Middle frontal gyrus (tissue), 1 donor: ENCODE measurements around the gene CAPZB.

Experiments used
- DNase-seq: peaks from one replicate; pipeline ENCODE4 v3.0.0-alpha.2; 2015; ENCODE audit warnings: low spot score; ENCODE audit errors: extremely low spot score

The CAPZB gene

DNA sequence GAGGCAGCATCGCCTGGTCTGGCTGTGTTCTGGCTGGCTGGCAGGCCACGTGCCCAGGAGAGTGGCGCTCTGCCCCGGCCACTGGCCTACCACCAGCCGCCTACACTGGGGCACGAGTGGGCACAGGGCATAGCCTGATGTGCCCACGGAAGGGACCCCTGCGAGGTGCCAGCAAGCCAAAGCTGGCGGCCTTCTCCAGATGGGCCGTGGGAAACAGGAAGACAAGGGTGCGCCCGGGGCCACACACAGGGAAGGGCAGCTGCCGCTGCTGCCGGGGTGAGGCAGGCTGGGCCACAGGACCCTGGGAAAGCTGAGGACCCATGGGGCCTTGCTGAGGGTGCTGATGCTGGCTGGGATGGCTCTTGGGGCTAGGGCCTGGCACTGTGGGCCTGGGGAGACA, 132.5 kb downstream of the CAPZB start:
- DNase-seq, result no peak

DNA sequence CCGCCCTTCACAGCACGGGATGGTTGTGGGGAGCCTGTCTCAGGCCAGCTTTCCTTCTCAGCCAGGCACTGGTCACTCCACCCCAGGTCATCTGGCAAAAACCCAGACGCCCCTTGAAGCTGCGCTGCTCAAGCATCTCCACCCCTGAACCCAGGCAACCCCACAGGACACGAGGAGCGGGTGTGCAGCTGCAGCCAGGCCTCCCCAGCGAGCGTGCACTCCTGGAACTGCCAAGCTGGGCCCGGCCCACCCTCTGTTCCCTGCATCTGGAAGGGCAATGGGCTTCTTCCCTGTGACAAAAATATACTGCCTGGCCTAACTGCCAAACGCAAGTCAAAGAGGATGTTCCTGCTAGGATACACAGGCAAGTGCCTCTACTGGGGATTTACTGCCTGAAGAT, 133.5 kb downstream of the CAPZB start:
- no peak for DNase-seq

DNA sequence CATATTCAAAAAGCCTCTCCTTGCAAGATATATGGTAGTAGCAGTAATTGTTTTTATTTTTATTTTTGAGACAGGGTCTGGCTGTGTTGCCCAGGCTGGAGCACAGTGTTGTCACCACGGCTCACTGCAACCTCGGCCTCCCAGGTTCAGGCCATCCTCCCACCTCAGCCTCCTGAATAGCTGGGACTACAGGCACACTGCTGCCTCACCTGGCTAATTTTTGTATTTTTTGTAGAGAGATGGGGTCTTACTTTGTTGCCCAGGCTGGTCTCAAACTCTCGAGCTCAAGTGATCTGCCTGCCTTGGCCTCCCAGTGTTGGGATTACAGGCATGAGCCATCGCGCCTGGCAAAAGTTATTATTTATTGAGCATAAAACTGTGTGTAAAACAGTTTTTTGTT, 134.8 kb downstream of the CAPZB start:
- no peak for DNase-seq

DNA sequence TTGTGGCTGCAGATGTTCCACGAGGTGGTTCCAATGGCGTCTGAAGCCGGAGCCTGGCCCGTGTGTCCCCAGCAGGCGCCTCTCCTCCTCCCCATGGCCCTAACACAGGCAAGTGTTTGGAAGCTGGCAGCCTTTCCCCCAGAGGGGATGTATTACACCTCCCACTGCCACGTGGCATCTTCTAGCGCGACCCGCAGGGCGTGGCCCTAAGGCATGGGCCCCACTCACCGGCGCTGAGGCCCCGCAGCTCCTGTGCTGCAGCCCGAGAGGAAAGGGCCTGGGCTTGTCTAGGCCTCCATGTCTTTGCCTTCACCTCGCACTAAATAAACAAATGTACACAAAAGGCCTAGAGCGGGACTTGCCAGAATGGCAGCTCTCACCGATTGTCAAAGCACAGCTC, 135.3 kb downstream of the CAPZB start:
- no peak for DNase-seq

DNA sequence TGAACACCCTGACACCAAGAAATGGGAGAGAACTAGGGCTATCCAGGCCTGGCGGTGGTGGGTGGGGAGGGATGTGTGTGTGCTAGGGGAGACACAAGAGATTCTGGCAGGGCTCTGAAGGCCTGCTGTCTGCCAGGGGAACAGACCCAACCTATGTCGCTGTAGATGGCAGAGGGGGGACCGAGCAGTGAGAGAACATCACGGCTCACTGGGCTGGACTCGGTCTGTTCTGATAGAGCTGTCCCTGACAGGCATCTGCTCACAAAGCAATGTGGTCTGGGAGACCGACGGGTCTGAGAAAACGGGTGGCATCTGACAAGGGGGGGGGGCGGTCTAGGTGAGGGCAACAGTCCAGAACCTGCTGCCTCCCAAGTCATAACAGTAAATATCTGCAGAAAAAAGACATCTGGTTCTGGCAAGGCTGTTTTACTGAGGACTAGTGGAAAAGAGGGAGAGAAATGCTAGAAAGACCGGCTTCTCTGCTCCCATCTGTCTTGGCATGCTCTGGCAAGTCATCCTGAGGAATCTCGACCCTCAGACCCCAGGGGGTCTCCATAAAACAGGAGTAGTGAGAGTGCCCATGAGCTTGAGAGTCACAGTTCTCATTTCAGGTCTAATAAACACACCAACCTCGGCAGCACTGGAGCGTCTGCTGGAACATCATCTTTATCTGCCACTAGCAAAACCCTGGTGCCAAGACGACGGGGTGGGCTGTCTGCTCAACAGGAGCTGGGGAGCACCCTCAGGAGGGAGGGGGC, 136.7 kb downstream of the CAPZB start:
- DNase-seq, result no peak

DNA sequence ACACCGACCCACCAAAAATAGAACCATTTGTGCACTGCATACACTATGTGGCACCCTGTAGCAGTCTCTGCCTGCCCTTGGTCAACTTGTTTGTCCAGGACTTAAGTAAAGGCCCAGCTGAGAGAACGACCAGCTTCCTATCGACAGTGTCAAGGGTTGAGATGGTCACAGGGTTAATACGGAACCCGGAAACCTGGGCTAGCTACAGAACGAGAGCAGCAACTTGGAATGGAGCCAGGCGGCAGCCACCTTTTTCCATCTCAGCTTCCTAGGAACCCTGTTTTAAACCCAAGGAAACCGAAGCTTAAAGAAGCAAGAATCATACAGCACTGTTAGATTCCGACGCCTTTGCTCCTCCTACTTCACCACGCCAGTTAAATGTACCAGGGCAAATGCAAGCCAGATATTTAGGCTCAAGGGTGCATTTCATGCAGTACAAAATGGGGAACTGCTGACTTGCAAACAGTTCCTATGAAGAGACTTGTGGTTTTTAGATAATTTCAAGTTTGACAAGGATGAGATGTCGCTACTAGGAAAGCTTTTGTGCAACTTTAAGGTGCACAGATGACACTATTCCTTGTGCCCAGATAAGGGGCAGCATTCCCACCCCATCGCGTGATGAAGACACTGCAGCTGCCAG, 137.7 kb downstream of the CAPZB start:
- no peak for DNase-seq

DNA sequence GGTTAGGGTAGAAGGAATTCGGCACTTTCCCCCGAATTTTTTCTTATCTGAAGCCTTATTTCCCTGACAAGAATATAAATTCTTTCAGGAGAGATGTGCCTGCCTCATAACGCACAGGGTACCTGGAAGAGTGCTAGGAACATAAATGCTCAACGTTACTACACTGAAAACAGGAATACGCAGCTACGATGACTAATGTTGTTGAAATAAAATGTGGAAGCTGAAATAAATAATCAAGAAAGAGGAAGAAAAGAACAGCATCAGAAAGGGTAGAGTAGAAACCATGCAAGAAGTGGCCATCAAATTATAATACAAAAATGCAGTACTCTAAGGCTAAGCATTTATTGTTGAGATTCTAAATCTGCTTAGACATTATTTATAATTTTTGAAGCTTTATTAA, 139.3 kb downstream of the CAPZB start:
- DNase-seq, result no peak

DNA sequence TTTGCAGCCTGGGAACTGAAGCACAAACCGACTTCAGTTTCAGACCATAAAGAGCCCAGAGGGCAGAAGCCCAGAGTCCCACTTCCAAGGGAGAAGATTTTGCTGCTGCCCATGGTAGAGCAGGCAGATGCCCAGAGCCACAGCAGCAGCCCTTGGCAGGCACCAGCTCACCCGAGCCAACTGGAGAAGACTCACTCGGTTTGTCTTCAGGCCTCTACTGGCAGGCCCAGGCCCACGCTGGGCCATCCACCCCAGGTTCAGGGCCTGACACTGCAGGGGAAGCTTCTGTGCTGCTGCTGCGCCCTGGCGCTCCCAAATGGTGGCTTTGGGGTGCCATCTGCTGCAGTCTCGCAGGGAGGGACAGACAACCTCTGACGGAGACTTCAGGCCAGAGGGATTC, 139.9 kb downstream of the CAPZB start:
- DNase-seq, result no peak

DNA sequence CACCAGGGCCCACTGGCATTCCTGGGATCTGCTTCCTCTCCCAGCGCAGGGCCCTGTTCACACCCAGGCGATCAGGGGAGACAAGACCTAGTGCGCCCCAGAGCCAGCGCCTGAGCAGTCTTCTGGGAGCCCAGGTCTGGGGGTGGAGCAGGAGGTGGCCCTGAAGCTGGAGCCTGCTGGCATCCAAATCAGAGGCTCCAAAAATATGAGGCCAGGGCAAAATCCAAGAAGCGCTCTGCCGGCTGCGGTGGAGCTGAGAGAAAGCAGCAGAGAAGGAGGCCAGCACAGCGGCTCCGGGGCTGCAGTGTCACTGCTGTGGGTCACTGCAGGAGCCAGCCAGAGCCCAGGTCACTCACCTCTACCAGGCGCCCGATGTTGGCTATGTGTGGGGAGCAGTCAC, 140.5 kb downstream of the CAPZB start:
- no peak for DNase-seq

DNA sequence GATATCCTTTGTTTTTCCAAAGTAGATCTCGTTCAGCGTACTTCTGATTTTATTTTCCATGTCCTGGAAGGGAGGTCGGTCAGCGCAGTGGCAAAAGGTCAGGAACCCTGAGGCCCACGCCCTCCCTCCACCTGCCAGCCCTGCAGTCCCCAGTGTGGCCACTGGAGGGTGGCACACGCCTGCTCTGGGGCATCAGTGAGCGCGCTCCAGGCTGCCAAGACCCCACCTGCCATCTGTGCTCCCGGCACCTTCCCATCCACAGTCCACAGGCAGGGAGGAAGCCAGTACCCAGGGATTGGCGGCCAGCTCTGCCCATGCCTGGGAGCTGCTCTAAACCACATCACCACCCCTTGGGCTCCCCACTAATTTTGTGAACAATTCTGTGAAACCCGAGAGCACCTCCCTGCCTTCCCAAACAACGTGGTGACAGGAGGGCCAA, 140.9 kb downstream of the CAPZB start:
- no peak for DNase-seq

DNA sequence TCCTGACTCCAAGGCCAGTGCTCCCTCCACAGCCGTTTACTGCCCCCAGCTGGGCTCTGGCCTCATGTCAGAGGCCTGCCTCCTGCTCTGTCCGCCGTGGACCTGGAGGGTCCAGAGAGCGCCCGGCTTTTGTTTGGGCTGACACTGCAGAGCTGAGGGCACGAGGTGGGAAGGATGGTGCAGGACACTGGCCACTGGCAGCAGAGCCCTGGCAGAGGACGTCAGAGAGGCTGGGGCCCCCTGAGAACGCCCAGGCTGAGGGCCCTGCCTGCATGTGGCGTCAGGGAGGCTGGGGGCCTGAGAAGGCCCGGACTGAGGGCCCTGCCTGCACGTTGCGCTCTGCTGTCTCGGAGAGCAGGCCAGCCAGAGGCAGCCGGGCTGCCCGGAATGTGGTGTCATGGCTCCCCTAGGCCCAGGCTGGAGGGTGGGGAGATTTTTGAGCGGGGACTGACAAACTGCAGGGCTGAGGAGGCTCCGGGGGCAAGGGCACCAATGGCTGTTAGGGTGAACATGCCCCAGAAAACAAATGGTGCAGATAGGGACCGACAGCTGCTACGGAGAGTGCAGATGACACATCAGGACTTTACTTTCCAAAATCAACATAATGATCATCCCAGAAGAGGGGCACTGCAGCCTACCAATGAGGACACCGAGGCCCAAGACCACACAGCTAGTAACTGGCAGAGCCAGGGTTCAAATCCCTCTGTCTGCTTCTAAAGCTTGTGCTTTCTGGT, 141.6 kb downstream of the CAPZB start:
- DNase-seq, result no peak

DNA sequence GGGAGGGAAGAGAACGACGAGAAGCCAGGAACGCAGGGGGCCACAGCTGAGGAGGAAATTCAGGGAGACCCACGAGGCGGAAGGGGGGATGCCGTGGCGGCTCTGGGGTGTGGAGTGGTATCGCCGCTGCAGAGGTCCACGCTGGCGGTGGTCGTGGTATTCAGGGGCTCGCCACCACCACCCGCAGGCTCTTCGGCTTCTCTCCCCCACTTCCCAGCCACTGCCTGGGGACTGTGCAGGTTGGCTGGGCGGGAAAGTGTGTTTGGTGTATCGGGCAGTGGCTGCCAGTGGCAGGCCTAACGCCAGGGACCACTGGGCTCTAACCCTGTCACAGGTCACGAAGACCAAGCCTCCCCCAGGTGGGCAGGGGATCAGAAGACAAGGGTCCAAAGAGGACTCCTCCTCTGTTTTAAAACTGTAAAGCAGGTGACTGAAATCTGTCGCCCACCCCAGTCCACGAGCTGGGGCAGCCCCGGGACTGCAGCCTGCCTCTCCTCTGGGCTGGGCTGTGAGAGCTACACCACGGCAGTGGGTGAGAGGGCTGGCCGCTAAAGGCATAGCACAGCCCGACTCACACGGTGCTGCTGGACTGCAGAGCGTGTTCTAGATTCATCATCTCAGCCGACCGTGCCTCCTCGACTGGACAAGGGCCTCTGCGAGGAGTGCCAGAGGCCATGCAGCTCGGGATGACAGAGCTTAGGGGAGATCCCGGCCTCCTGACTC, 142.3 kb downstream of the CAPZB start:
- DNase-seq, result no peak

DNA sequence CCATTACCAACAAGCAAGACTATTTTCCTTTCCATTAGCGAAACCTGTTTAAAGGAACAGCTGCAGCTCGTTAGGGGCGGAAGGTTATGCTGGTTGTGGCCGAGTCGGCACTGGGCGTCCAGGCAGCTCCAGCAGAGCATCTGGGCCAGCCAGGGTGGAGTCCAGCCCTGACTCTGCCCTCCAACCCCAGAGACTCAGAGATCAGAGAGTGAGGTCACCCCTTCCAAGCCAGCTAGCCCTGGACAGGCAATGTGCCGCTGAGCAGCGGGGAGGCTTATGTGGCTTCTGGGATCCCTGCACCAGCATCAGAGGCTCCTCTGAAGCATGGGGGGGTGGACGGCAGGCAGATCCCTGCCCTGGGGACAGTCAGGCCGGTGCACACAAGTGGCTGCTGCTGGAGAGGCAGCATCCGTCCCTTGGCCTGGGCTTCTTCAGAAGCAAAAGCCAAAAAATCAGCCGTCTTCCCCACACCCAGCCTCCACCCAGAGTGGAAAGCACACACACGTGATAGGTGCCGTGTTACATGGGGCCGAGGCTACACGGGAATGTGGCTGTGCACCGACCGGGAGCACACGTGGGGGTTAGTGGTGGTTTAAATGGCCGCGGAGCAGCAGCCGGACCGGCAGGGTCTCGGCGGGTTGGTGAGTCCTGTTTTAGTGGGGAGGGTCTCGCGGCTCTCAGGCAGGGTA, 143.1 kb downstream of the CAPZB start:
- DNase-seq, result no peak

DNA sequence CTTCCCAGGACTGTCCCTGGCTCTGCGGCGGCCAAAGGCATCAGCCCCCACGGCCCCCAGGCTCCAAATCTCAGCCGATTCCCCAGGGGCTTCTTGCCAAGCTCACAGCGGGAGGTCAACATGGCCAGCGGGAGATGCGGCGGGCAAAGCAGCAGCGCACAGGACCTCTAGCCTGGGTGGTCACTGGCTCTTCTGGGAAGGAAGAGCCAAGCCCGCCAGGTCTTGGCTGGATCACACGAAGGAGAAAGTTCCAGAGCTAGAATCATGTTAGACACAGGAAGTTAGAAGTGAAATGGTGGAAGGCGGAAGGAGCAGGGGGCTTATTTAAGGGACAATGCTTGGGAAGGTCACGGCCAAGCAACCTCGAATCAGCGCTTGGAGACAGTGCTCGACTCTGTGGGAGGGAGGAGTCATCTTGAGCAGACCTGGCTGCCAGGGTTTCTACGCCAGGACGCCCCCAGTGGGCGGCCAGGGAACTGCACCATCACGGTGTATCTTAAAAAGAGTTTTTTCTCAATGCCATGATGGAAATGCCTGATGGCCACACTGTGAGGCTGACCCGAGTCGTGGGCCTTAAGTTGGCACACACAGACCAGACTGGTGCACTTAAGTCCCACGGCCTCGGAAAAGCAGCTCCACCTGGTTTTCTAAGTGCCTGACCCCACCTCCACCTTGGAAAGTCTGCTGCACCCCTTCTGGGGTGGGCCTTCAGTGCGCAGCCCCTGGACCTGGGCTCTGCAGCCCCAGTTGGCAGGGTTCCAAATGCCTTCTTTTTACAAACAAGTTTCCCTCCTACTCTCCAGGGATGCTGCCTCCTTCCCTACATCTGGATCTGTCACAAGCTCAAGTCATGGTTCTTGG, 143.9 kb downstream of the CAPZB start:
- DNase-seq, result no peak

DNA sequence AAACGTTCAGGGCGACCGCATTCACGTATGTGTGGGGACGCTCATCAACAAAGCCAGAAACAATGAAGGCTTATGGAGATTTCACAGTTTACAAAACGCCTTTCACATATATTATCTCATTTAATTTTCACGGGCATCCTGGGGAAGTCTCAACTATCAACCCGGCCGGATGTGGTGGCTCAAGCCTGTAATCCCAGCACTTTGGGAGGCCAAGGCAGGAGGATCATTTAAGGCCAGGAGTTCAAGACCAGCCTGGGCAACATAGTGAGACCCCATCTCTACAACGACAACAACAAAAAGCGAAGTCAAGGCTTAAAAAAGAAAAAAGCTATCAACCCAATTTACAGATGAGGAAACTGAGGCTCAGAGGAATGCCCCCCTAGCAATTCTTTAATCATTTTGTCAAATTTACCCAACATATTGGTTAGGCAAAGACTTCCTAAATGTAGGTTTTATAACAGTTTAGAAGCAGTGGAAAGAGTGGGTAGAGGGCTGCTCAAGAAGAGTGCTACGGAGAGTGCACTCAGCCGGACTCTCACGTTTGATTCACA, 144.9 kb downstream of the CAPZB start:
- DNase-seq, result no peak

DNA sequence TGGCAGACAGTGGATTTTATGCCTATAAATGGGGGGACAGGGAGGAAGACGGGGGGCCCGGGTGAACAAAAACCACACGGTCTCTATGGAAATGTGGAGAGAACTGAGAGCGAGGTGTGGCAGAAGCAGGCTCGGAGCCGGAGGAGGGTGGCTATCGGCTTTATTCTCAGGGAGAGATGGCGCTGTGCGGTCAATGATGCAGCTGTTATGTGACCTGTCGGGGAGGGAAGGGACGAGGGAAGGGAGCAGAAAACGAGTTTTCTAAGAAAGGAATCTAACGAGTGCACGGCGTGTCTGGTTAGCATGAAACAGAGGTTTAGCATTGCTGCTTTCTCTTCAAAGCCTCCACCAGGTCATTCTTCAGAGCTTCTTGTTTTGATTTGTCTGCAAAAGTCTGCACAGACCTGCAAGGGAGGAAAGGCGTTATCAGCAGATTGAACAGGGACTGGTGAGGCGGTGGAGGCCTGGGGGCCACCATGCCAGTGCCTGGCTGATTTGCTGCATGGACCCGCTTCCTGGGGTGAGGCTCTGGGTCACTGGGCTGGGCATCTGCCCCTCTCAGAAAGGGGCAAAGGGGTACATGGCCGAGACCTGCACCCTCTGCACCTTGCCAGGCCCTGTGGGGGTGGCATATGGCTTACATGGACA, 146.0 kb downstream of the CAPZB start:
- no peak for DNase-seq

DNA sequence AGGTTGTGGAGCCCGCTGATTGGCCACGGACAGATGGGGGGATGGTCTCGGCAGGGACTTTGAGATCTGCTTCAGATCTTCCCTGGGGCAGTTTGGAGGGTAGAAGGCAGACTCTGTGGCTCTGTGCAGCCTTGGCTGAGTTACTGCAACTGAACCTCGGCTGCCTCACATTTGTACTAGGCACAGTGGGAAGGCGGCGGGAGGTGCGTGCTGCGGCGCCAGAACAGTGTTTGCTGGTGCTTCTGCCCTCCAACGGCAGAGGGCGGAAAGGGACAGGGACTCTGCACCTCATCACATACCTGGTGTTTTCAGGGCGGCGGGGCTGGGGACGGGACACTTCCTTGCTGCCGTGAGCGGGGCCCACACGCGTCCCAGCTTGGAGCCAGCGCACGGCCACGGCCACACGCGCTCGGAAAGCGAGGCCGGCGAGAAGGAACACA, 147.0 kb downstream of the CAPZB start:
- DNase-seq, result no peak

DNA sequence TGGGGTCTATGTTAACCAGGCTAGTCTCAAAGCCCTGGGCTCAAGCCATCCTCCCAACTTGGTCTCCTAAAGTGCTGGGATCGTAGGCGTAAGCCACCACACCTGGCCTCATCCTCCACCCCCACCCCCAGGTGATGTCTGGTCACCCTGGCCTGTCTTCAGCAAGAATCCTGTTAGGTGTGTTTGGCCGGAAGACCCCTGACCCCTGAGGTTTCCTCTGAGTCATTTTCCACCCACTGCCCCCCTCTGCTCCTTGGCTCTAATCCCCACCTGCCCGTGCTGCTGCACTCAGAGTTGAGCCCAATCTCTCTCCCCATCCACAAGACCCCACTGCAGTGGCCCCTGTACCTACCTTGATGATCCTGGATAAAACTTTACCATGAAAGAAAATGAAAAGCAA, 148.1 kb downstream of the CAPZB start:
- no peak for DNase-seq

DNA sequence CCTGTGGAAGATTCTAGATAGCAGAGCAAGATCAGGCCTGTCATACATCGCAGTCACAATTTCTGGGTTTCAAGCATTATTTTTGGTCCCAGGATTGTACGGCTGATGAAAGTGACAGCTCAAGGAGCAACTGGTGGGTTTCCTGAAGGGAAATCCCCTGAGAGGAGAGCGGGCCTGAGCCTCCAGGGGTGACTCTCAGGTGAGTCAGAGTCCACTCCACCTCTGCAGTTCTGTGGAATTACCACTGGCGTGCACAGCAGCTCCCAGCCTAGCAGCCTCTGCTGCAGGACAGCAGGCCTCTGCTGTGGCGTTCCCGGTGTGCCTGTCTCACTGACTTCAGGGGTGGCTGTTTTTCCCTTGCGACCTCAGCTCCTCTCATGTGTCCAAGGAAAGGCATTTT, 148.8 kb downstream of the CAPZB start:
- no peak for DNase-seq
